CD4-positive, alpha-beta T cell (primary cell): ENCODE results near the gene ZEB2. TPM values are rescaled to one million over a fixed set of nuclear protein-coding genes. Genes with fewer than 3 reads are reported as not detected.

ENCODE experiments used
- ATAC-seq: fragments of 200-7000 bp; cut with Tn5 transposase; one replicate; pipeline ENCODE4 v1.10.0; 2022; ENCODE audit warnings: mild to moderate bottlenecking; ENCODE audit not compliant: poor library complexity
- CTCF ChIA-PET: fragments of 350-600 bp; sonication (Branson Sonifier 250); formaldehyde crosslinking; loops from one replicate; lab custom pipeline; 2021; ENCODE audit warnings: antibody characterized with exemption, inconsistent platforms; lab: Charles Lee
- POLR2A ChIA-PET: fragments of 350-600 bp; sonication (Branson Sonifier 250); formaldehyde crosslinking; loops from one replicate; lab custom pipeline; 2021; ENCODE audit warnings: antibody characterized with exemption, inconsistent platforms; lab: Charles Lee
- DNase-seq, 14 experiments: peaks; one replicate each; pipeline ENCODE4 v3.0.0-alpha.2; 2013 to 2020; ENCODE audit warnings: mixed read lengths in 2 of 14
- H3K27ac ChIP-seq, 2 donors: one replicate each; pipeline versions ENCODE4 v1.5.1 to v1.7.0; 2013; ENCODE audit warnings: low read length in 2 of 2, low read depth in 1 of 2, mild to moderate bottlenecking in 1 of 2
- H3K27me3 ChIP-seq, 2 experiments: 1 replicate in 1 of 2; 2 replicates in 1 of 2; pipeline versions ENCODE4 v1.6.1 to v1.7.0; 2013; ENCODE audit warnings: low read length in 2 of 2, control low read depth in 1 of 2, mild to moderate bottlenecking in 1 of 2, moderate library complexity in 1 of 2; ENCODE audit not compliant: insufficient read depth in 2 of 2, control insufficient read depth in 1 of 2
- H3K36me3 ChIP-seq: one replicate; pipeline ENCODE4 v1.6.1; 2013; ENCODE audit warnings: low read length, control low read depth; ENCODE audit not compliant: insufficient read depth
- H3K4me1 ChIP-seq: one replicate; pipeline ENCODE4 v1.6.1; 2013; ENCODE audit warnings: low read length, control low read depth; ENCODE audit not compliant: insufficient read depth
- H3K4me3 ChIP-seq: one replicate; pipeline ENCODE4 v1.5.1; 2013; ENCODE audit warnings: mild to moderate bottlenecking, low read length, moderate library complexity
- H3K9me3 ChIP-seq, 2 experiments: 1 replicate in 1 of 2; 2 replicates in 1 of 2; pipeline versions ENCODE4 v1.6.1 to v1.7.0; 2013; ENCODE audit warnings: low read length in 2 of 2, mild to moderate bottlenecking in 2 of 2, control low read depth in 1 of 2, moderate library complexity in 1 of 2; ENCODE audit not compliant: control insufficient read depth in 1 of 2, insufficient read depth in 1 of 2
- H3K27ac Mint-ChIP-seq: one replicate; pipeline ENCODE4 v1.8.0; 2020; ENCODE audit warnings: mixed read lengths
- H3K27me3 Mint-ChIP-seq: one replicate; pipeline ENCODE4 v1.8.0; 2021; ENCODE audit warnings: mixed read lengths
- H3K36me3 Mint-ChIP-seq: one replicate; pipeline ENCODE4 v1.8.0; 2021; ENCODE audit warnings: low read depth, mixed read lengths
- H3K4me1 Mint-ChIP-seq: one replicate; pipeline ENCODE4 v1.8.0; 2021; ENCODE audit warnings: low read depth, mixed read lengths
- H3K4me3 Mint-ChIP-seq: one replicate; pipeline ENCODE4 v1.8.0; 2020; ENCODE audit warnings: mild to moderate bottlenecking, mixed read lengths
- H3K9me3 Mint-ChIP-seq: one replicate; pipeline ENCODE4 v1.8.0; 2020; ENCODE audit warnings: mixed read lengths
- CTCF ChIP-seq: fragments of 200-600 bp; IDR thresholded peaks from one replicate; pipeline ENCODE4 v1.8.0; 2022; ENCODE audit warnings: antibody characterized with exemption, mild to moderate bottlenecking
- intact Hi-C, 2 experiments: fragments of 100-400 bp; cut with DNase I in 1 of 2; cut with micrococcal nuclease in 1 of 2; formaldehyde crosslinking; loops; one replicate each; pipeline versions ENCODE4 v1.15.1 to v1.9.0; 2023 to 2025; cut with DNase I, micrococcal nuclease
- total RNA-seq, 174 experiments: library from RNA in 2 of 174; stranded (reverse) in 2 of 174; gene quantifications; one replicate each; pipeline ENCODE4 v1.2.3 and lab custom pipeline; 2021 to 2026

ZEB2 gene
- total RNA-seq, 2 experiments from 2014 or later: 12.3 to 13.4 TPM

- H3K9me3 Mint-ChIP-seq: no peaks in the 10 kb centered on the region
- no peaks in the 10 kb centered on the region for H3K36me3 Mint-ChIP-seq
- DNase-seq: no peak
- no peak overlapping the region for H3K4me3 Mint-ChIP-seq
- no peak overlapping the region for H3K4me3 ChIP-seq
- ATAC-seq: no peak
- no peaks in the 10 kb centered on the region for H3K36me3 ChIP-seq
- H3K9me3 ChIP-seq: no peaks in the 10 kb centered on the region
- no peak for TF ChIP-seq CTCF
- intact Hi-C loops: no loop called here
- H3K4me1 ChIP-seq: no peaks in the 10 kb centered on the region
- POLR2A ChIA-PET: no interaction called here
- H3K27ac ChIP-seq: no peak overlapping the region
- H3K4me1 Mint-ChIP-seq: no peaks in the 10 kb centered on the region
- no peaks in the 10 kb centered on the region for H3K27me3 ChIP-seq
- no peaks in the 10 kb centered on the region for H3K27me3 Mint-ChIP-seq
- CTCF ChIA-PET: no interaction called here
- H3K27ac Mint-ChIP-seq: no peak overlapping the region
These were observed 45.9 kb downstream of the ZEB2 start for GRCh38 chr2:144474017-144474416.

GRCh38 chr2:144472911-144473310 is 47.0 kb downstream of the ZEB2 start:
- H3K36me3 Mint-ChIP-seq: no peaks in the 10 kb centered on the region
- Histone ChIP-seq H3K4me3 (no peak overlapping the region), H3K27me3 (no peaks in the 10 kb centered on the region), H3K27ac (no peak overlapping the region), H3K36me3 (no peaks in the 10 kb centered on the region), H3K9me3 (no peaks in the 10 kb centered on the region), H3K4me1 (no peaks in the 10 kb centered on the region)
- H3K9me3 Mint-ChIP-seq: no peaks in the 10 kb centered on the region
- no peak overlapping the region for H3K27ac Mint-ChIP-seq
- intact Hi-C loops: no loop called here
- no peak overlapping the region for H3K4me3 Mint-ChIP-seq
- H3K27me3 Mint-ChIP-seq: no peaks in the 10 kb centered on the region
- ChIA-PET POLR2A (interaction anchor here (0.6 kb wide), 1 partner anchor 50 kb away, joined by 5 read pairs; no protein-coding TSS in a partner anchor), CTCF (no interaction called here)
- no peak for TF ChIP-seq CTCF
- no peak for DNase-seq
- H3K4me1 Mint-ChIP-seq: no peaks in the 10 kb centered on the region
- ATAC-seq: no peak

- TF ChIP-seq CTCF: no peak
- Histone ChIP-seq H3K36me3 (no peaks in the 10 kb centered on the region), H3K27ac (no peak overlapping the region), H3K27me3 (no peaks in the 10 kb centered on the region), H3K9me3 (no peaks in the 10 kb centered on the region), H3K4me3 (no peak overlapping the region), H3K4me1 (no peaks in the 10 kb centered on the region)
- no peak for DNase-seq
- H3K4me3 Mint-ChIP-seq: no peak overlapping the region
- ChIA-PET CTCF (no interaction called here), POLR2A (no interaction called here)
- ATAC-seq: no peak
- H3K4me1 Mint-ChIP-seq: no peaks in the 10 kb centered on the region
- no peaks in the 10 kb centered on the region for H3K27me3 Mint-ChIP-seq
- no peaks in the 10 kb centered on the region for H3K36me3 Mint-ChIP-seq
- no peak overlapping the region for H3K27ac Mint-ChIP-seq
- intact Hi-C loops: no loop called here
- no peaks in the 10 kb centered on the region for H3K9me3 Mint-ChIP-seq
These were observed 47.9 kb downstream of the ZEB2 start for GRCh38 chr2:144472046-144472412.
